ENCODE data around the gene ASIC3.

ASIC3 gene

GRCh38 chr7:151071032-151071866 lies 22.9 kb downstream of the ASIC3 start:
- DNase-seq (ENCODE audit: low read depth): no peak

DNA sequence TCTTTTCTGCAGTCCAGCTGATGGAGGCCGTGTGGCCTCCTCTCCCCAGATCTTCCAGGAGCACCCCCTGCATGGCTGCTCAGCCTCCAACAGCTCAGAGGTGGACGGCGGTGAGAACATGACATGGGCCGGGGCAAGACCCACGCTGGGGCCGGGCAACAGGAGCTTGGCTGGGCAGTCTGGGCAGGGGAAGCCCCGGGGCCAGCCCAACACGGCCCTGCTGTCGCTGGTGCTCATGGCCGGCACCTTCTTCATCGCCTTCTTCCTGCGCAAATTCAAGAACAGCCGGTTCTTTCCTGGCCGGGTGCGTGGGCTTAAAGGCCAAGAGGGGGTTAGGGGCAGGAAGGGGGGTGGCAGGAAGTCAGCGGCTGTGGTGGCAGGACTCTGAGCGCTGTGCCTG lies 25.7 kb downstream of the ASIC3 start:
- no peak for DNase-seq (ENCODE audit: low read depth)

DNA sequence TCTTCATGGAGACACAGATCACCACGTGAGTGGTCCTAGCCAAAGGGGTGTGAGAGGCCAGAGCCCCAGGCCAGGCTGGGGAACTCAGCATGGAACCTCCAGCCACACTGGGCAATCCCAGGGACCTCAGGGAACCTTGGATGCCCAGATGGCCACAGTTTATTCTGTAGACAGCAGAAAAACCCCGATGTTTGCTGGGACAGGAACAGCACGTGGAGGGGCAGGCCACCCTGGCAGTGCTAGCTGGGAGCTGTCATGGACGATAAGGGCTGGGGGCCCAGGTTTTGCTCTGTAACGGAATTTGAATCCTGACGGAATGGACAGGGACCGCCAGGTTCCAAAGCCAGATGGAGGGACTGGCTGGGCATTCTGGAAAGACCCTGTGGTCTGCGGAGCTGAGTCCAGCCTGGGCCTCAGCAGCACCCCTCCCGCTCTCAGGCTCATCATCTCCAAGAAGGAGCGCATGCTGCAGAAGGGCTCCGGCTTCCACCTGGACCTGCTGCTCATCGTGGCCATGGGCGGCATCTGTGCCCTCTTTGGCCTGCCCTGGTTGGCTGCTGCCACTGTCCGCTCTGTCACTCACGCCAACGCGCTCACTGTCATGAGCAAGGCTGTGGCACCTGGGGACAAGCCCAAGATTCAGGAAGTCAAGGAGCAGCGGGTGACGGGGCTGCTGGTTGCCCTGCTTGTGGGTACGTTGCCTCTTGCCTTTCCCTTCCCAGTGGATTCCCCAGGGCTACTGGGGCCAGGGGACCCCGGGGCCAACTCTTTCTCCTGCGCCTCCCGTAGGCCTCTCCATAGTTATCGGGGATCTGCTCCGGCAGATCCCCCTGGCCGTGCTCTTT lies 26.7 kb downstream of the ASIC3 start:
- no peak for DNase-seq (ENCODE audit: low read depth)

GRCh38 chr7:151075662-151075971 lies 27.3 kb downstream of the ASIC3 start:
- no peak for DNase-seq (ENCODE audit: low read depth)

GRCh38 chr7:151075978-151076426 lies 27.7 kb downstream of the ASIC3 start:
- no peak for DNase-seq (ENCODE audit: low read depth)

- DNase-seq (ENCODE audit: low read depth): no peak
Measured at GRCh38 chr7:151076863-151077704, 28.8 kb downstream of the ASIC3 start.

DNA sequence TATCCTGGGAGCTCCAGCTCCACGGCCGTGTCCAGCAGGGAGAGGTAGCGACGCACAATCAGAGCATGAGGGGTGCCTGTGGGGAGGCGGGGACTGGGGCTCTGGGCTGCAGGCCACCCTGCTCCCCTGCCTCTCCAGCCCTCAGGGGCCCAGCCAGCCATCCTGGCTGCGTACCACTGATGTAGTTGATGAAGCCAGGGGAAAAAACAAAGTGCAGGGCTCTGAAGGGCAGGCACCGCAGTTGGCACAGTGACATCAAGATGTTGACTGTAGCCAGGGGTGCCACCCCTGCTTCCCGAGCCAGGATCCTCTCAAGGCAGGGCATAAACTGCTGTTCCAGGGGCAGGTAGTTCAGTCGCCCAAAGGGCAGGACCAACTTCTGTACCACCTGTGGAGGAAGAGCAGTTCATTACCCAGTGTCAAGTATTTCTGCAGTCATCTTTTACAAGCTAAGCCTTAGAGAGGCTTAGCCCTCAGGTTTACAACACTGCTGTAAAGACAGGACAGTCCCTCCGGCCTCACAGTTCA lies 29.4 kb downstream of the ASIC3 start:
- no peak for DNase-seq (ENCODE audit: low read depth)

DNA sequence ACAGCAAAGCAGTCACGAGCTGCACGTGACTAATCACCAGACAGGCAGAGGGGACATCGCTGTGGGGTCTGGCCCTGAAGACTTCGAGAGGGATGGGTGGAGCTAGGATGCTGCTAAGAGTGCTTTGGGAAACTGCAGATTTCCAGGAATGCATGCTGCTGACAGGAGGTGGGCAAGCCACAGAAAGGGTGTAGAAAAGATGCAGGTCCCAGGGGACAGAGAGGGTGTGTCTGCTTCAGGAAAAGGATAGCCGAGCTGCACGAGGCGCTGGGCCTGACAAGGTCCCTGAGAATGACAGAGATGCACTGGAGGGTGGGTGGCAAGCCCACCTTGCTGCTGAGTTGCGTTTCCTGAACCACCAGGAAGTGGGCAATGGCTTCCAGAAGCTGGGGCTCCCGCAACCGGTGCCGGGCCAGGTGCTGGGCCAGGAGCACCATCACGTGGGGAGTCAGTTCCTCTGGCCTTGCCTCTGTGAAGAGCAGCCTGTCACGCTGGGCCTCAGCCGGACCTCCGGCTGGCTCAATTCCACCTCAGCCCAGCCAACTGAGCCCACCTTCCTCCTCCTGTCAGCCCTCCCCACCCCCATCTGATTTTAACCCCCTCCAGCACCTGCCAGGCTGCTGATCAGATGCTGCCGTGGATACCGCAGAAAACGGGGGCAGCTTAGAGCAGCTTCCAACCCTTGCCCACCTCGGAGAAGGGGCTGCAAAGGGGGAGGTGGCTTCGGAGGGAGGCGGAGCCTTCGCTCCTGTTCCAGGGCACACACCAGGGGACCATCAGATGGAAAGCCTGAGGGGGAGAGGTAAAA lies 30.1 kb downstream of the ASIC3 start:
- no peak for DNase-seq (ENCODE audit: low read depth)

DNA sequence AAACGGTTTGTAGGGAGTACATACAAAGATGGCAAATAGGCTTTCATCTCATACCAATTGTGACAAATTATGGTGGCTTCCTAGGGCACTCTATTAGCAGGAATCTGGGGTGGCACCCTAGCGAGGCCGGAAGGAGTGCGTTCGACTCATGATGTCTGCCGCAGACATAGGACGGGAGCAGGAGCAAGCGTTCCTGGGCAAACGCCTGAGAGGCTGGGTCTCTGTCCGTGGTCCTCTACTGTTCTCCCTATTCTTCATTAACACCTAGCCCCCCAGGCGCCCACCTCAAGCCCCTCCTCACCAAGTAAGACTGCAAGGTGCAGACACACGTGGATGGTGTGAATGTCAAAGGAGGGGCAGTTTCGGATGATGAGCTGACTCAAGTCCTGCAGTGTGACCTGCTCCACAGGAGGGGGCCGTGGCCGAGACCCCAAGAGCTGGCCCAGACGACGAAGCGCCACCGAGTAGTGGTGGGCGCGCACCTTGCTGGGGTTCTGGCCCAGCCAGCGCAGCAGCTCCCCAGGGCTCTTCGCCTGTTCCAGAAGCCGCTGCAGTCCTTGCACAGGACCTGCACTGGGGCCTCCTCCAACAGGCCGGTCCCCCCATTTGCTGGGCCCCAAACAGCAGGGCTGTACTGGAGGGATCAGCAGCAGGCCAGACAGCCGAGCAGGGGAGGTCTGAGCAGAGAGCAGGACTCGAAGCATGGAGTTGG lies 31.0 kb downstream of the ASIC3 start:
- no peak for DNase-seq (ENCODE audit: low read depth)

GRCh38 chr7:151080067-151080521 lies 31.8 kb downstream of the ASIC3 start:
- no peak for DNase-seq (ENCODE audit: low read depth)

DNA sequence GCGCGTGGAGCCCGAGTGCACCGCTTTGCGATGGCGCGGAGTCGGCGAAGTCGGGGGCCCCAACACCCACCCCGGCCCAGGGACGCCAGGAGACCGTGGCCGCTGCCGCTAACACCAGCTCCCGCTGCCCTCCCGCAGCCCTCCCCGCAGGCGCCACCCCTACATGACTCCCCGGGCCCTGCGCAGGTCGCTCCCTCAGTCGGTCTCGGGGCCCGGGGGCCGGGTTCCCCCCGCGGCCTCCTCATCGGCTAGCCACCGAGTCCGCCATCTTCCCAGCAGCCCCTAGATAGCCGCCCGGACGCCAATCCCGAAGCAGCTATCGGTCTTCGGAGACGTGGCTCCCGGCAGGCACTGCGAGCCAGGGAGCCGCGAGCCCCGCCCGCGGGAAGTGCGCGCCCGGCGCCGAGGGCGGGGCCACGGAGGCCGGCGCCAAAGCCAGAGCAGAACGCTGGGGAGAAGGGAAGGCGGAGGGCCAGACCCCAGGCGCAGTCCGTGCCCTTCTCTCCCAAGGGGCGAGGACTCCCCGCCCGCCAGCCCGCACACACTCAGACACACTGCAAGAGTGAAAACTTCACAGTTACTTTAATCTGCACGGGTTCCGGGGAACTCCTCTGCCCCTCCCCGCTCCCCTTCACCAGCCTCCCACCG lies 32.3 kb downstream of the ASIC3 start, which contains the start of gene FASTK:
Gene FASTK (minus strand): TSS at position 288 of the 648 bp plus-strand sequence. CDS start 43 bp downstream, at position 245.
- DNase-seq (ENCODE audit: low read depth): peak; percentile 83

GRCh38 chr7:151081170-151082101 lies 33.1 kb downstream of the ASIC3 start:
- DNase-seq (ENCODE audit: low read depth): no peak

DNA sequence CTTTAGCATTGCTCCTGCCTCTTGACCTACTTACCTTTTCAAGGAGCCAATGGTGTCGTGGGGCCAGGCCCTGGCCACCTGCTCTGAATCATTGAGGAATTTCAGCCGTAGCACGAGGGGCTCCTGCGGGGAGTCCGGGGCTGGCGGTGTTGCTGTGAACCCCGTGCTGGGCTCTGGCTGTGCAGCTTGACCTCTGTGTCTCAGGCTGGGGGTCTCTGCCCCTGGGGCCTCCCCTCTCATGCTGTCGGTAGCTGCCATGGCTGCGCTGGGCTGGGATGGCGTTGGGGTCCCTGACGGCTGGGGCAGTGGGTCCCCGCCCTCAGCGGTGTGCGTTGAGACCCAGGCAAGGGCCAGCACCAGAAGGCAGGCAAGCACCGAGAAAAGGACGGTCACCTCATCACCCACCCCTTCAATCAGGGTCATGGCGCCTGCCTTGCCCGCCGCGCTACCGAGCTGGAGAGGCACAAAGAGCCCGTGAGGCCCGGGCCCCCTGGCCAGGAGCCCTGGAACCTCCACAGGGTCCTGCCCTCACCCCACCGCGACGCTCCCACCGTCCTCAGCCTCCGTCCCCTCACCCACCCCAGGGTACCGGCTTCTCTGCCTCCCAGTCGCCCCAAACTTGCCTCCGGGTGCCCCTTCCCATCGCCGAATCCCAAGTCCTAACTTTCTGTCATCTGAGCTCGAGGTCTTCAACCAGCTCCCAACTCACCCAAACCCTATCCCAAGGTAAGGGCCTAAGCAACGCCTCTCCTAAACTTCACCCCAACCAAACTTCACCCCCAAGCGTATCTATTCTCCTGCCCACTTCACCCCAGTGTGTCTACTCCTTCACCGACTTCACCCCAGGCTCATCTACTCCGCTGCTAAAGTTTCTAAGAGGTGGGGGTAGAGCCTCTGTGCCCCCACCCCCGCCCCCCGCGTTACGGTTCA lies 34.1 kb downstream of the ASIC3 start:
- no peak for DNase-seq (ENCODE audit: low read depth)

- peak; percentile 70 for DNase-seq (ENCODE audit: low read depth)
Measured at GRCh38 chr7:151083071-151083823, 34.9 kb downstream of the ASIC3 start, which contains the start of gene TMUB1. TMUB1 (minus strand) TSS chr7:151083493; CDS start chr7:151082563, 930 bp downstream.

DNA sequence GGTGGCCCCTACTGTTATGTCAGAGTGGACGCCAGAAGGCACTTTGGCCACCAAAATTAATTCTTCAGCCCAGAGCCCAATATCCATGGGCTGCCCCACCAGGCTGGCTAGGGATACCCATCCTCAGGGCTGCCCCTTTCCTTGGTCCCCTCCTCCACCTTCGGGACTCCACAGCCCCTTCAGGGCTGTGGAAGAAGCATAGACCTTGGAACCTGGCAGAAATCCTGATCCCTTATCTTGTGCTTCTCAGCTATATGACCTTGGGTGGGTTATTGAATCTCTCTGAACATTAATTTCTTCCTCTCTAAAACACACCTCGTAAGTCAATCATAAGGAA lies 35.5 kb downstream of the ASIC3 start:
- DNase-seq (ENCODE audit: low read depth): no peak

- no peak for DNase-seq (ENCODE audit: low read depth)
Measured at GRCh38 chr7:151085329-151085690, 37.0 kb downstream of the ASIC3 start.
